Diencephalon (tissue), 1 donor: Measurements from ENCODE around the gene DRP2. TPM values are rescaled to one million over a fixed set of nuclear protein-coding genes. Genes with fewer than 3 reads are reported as not detected.

ENCODE experiments used
- small RNA-seq: library from RNA; depleted of rRNA; stranded (forward); fragments of <200 nt; gene quantifications from one replicate; pipeline ENCODE3, GENCODE V24; 2014
- total RNA-seq: library from RNA; depleted of rRNA; stranded (reverse); fragments of >200 nt; gene quantifications from one replicate; pipeline ENCODE4 v1.2.3, GENCODE V29; 2014

Gene DRP2
- total RNA-seq, result 11.3 TPM

GRCh38 chrX:101219116-101219863 is at the start of gene DRP2:
TSS of gene DRP2 (plus strand) at chrX:101219786. CDS start at chrX:101231648, 11,862 bp downstream.

GRCh38 chrX:101290957-101291603 is 71.5 kb downstream of the DRP2 start, which contains the start of gene TAF7L:
TSS of gene TAF7L (minus strand) at chrX:101291334. CDS start at chrX:101287543, 3,791 bp downstream.

Small RNAs within 50 kb of the gene (small RNA-seq; reads per million reads assigned to genes)
- not detected for gene Z70280.1

Other genes with a start within 250 kb of the DRP2 start
- 9.7 TPM for gene TRMT2B, start 167.7 kb upstream of the DRP2 start, total RNA-seq
- 125 TPM for gene TMEM35A, start 140.9 kb upstream of the DRP2 start, total RNA-seq
- gene CENPI, start 121.6 kb upstream of the DRP2 start, total RNA-seq, result 10.1 TPM
- gene TAF7L, start 71.5 kb downstream of the DRP2 start, total RNA-seq, result 0.46 TPM
- gene TIMM8A, start 129.0 kb downstream of the DRP2 start, total RNA-seq, result 9.7 TPM
- gene BTK, start 166.4 kb downstream of the DRP2 start, total RNA-seq, result 2.1 TPM
- 122 TPM for gene RPL36A, start 171.2 kb downstream of the DRP2 start, total RNA-seq
- 12.2 TPM for gene GLA, start 188.1 kb downstream of the DRP2 start, total RNA-seq
- gene HNRNPH2, start 188.4 kb downstream of the DRP2 start, total RNA-seq, result 90.9 TPM